ENCODE results near the gene NUBP2. TPM values are rescaled to one million over a fixed set of nuclear protein-coding genes. Genes with fewer than 3 reads are reported as not detected.

NUBP2 gene
- total RNA-seq, 2 experiments from 2014 or later, result 34.4 to 42.4 TPM

DNA sequence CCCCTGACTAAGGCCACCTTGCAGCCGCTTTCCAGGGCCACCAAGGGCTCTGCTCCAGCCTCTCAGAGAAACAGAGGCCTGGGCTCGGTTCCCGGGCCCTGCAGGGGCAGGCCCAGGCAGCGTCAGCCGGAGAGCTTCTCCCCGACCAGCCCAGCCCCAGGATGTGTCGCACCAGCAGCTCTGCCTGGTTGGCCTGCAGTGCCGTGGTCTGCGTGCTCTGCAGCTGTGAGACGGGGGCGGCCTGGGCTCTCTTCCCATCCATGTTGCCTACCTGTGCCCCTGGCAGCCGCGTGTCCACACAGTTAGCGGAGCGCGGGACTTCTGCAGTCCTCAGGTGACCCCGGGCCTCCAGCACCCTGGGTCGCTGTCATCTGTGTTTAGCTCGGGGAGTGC, 5.9 kb downstream of the NUBP2 start:
- no peak for ATAC-seq
- no peak for DNase-seq
- no peaks in the 10 kb centered on the region for H3K27me3 Mint-ChIP-seq
- CTCF ChIA-PET, result no interaction called here
- intact Hi-C loops (cut with DNase I, micrococcal nuclease), result no loop called here
- H3K4me3 Mint-ChIP-seq, result no peak overlapping the region
- no peak overlapping the region for H3K27ac Mint-ChIP-seq
- POLR2A ChIA-PET, result no interaction called here
- no peaks in the 10 kb centered on the region for H3K9me3 Mint-ChIP-seq (ENCODE audit: low read depth)
- peaks cover 8% of the 10 kb centered on the region for H3K4me1 Mint-ChIP-seq
- H3K36me3 Mint-ChIP-seq (ENCODE audit: low read depth), result peaks cover 5% of the 10 kb centered on the region

DNA sequence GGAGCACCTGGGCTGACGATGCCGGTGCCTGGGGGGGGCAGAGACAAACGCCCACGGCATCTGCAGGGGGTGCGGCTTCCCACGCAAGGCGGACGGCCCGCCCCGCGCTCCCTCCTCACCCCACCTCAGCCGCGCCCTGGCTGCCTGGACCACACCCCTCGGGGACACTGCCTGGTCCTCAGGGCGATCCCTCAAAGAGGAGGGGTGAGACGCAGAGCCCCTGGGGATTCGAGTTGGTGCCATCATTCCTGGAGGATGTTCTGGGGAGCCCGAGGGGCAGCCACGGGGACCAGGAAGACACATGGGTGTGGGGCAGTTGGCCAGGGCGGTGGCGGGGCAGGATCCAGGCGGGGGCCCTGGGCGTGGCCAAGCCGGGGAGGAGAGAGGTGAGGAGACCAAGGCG, 6.9 kb downstream of the NUBP2 start:
- no peak for ATAC-seq
- ChIA-PET CTCF (no interaction called here), POLR2A (no interaction called here)
- Mint-ChIP-seq H3K4me1 (peaks cover 4% of the 10 kb centered on the region), H3K36me3 (ENCODE audit: low read depth) (peaks cover 5% of the 10 kb centered on the region), H3K4me3 (no peak overlapping the region), H3K27me3 (no peaks in the 10 kb centered on the region), H3K27ac (no peak overlapping the region), H3K9me3 (ENCODE audit: low read depth) (no peaks in the 10 kb centered on the region)
- intact Hi-C loops (cut with DNase I, micrococcal nuclease), result no loop called here
- no peak for DNase-seq

DNA sequence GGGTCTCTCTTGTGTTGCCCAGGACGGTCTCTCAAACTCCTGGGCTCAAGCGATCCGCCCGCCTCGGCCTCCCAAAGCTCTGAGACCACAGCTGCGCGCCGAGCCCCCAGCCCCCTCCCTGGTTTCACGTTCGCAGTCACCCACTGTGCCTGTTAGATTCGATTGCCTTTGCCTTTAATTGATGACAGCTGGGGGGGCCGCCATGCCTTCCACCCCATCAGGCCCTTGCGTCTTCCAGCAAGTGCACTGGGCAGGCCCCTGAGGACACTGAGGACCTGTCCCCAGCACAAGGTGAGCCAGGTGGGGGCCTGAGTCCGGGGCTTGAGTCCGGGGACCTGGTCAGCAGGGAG, 7.5 kb downstream of the NUBP2 start:
- Mint-ChIP-seq H3K36me3 (ENCODE audit: low read depth) (peaks cover 5% of the 10 kb centered on the region), H3K9me3 (ENCODE audit: low read depth) (no peaks in the 10 kb centered on the region), H3K27me3 (no peaks in the 10 kb centered on the region), H3K4me3 (no peak overlapping the region), H3K27ac (no peak overlapping the region), H3K4me1 (peaks cover 2% of the 10 kb centered on the region)
- CTCF ChIA-PET, result no interaction called here
- no peak for ATAC-seq
- POLR2A ChIA-PET, result no interaction called here
- no peak for DNase-seq
- intact Hi-C loops (cut with DNase I, micrococcal nuclease), result no loop called here

DNA sequence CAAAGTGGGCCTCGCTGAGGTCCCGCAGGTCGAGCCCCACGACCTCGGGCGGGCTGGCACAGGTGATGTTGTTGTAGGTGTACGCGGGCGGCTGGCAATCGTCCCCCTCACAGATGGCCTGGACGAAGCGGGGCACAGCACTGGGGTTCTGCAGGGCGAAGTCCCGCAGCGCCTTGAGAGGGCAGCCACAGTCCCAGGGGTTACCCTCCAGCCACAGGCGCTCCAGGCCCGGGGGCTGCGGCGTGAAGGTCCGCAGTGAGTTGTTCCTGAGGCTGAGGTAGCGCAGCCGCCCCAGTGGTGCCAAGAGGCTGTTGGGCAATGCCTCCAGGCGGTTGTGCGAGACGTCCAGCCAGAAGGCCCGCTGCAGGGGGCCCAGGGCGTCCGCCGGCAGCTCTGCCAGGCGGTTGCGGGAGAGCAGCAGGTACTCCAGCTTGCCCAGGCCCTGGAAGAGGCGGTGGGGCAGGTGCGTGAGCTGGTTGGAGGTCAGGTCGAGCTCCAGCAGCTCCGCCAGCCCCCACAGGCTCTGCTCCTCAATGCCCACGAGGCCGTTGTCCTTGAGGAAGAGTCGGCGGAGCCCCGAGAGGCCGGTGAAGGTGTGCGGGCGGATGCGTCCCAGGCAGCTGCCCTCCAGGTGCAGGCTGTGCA, 8.0 kb downstream of the NUBP2 start:
- intact Hi-C loops (cut with DNase I, micrococcal nuclease), result no loop called here

DNA sequence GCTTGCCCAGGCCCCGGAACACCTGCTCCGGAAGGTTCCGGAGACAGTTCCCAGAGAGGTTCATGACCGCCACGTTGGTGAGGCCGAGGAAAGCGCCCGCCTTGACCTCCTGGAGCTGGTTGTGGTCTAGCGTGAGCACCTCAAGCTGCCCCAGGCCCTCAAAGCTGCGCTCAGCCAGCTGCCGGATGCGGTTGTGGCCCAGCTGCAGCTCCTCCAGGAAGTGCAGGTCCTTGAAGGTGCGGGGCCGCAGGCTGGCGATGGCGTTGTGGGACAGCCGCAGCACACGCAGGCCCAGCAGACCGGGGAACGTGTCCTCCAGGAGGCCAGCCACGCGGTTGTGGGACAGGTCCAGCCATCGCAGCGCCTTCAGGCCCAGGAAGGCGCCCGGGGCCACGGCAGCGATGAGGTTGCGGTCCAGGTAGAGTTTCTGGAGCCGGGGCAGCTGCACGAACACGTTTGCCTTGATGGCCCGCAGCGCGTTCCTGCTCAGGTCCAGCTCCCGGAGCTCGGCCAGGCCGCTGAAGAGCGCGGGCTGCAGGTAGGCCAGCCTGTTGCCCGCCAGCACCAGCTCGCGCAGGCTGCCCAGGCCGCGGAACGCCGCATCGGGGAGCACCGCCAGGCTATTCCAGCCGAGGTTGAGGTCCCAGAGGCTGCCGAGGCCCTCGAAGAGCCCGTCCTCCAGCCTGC, 8.6 kb downstream of the NUBP2 start:
- intact Hi-C loops (cut with DNase I, micrococcal nuclease), result no loop called here
- CTCF ChIA-PET, result no interaction called here
- Mint-ChIP-seq H3K4me3 (no peak overlapping the region), H3K27ac (no peak overlapping the region), H3K9me3 (ENCODE audit: low read depth) (no peaks in the 10 kb centered on the region), H3K36me3 (ENCODE audit: low read depth) (peaks cover 5% of the 10 kb centered on the region), H3K4me1 (no peaks in the 10 kb centered on the region), H3K27me3 (no peaks in the 10 kb centered on the region)
- POLR2A ChIA-PET, result interaction anchor here (1.2 kb wide), 1 partner anchor 8 kb away, joined by 3 read pairs; the partner anchor contains the start of gene NUBP2
- ATAC-seq (no peak), DNase-seq (no peak)

More for the DNA sequence above, 8.0 kb downstream of the NUBP2 start:
- H3K27me3 Mint-ChIP-seq, result no peaks in the 10 kb centered on the region
- H3K4me3 Mint-ChIP-seq, result no peak overlapping the region
- POLR2A ChIA-PET, result interaction anchor here (1.2 kb wide), 1 partner anchor 8 kb away, joined by 3 read pairs; the partner anchor contains the start of gene NUBP2
- H3K4me1 Mint-ChIP-seq, result no peaks in the 10 kb centered on the region
- no peaks in the 10 kb centered on the region for H3K9me3 Mint-ChIP-seq (ENCODE audit: low read depth)
- CTCF ChIA-PET, result no interaction called here
- peaks cover 5% of the 10 kb centered on the region for H3K36me3 Mint-ChIP-seq (ENCODE audit: low read depth)
- no peak for ATAC-seq
- DNase-seq, result no peak
- no peak overlapping the region for H3K27ac Mint-ChIP-seq

- H3K4me1 Mint-ChIP-seq, result no peaks in the 10 kb centered on the region
- POLR2A ChIA-PET, result no interaction called here
These were observed 9.4 kb downstream of the NUBP2 start for GRCh38 chr16:1791943-1792812.

DNA sequence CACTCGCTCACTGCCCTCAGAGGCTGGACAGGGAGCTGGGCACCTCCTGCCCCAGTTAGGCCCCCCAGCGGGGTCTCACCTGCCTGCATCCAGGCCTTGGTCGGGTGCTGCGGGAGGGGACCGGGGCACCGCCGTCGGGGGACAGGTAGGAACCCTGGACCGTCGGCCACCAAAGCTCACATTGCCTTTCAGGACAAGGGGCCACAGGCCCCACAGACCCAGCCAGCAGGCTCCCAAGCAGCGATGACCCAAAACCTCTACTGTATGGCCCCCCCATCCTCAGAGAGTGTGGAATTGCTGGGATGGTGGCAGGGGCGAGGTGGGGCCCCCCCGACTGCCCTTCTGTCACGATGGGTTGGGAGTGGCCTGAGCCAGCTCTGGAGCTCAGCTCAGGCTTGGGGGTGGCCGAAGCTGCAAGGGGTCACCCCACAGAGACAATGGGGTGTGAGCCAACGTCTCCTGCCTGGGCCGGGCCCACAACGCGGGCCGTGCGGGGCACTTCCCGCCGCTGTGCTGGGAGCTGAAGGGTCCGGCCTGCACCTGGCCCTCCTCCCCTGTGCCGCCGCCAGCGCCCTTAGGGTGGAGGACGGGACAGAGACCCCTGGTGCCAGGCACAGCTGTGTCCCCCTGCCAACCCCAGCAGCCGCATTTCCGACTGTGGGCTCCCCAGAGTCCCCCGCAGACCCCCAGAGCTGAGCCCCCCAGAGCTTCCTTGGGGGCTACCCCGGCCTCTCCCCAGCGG, 10.2 kb downstream of the NUBP2 start:
- ChIA-PET CTCF (no interaction called here), POLR2A (no interaction called here)
- DNase-seq (no peak), ATAC-seq (no peak)
- Mint-ChIP-seq H3K27me3 (no peaks in the 10 kb centered on the region), H3K27ac (no peak overlapping the region), H3K4me3 (no peak overlapping the region), H3K9me3 (ENCODE audit: low read depth) (peaks cover 2% of the 10 kb centered on the region), H3K4me1 (no peaks in the 10 kb centered on the region), H3K36me3 (ENCODE audit: low read depth) (peaks cover 12% of the 10 kb centered on the region)
- intact Hi-C loops (cut with DNase I, micrococcal nuclease), result no loop called here

More at GRCh38 chr16:1791943-1792812, 9.4 kb downstream of the NUBP2 start:
- no peaks in the 10 kb centered on the region for H3K27me3 Mint-ChIP-seq
- peaks cover 10% of the 10 kb centered on the region for H3K36me3 Mint-ChIP-seq (ENCODE audit: low read depth)
- no peak overlapping the region for H3K27ac Mint-ChIP-seq
- ATAC-seq (no peak), DNase-seq (no peak)
- H3K4me3 Mint-ChIP-seq, result no peak overlapping the region
- CTCF ChIA-PET, result no interaction called here
- peaks cover 1% of the 10 kb centered on the region for H3K9me3 Mint-ChIP-seq (ENCODE audit: low read depth)
- intact Hi-C loops (cut with DNase I, micrococcal nuclease), result no loop called here

DNA sequence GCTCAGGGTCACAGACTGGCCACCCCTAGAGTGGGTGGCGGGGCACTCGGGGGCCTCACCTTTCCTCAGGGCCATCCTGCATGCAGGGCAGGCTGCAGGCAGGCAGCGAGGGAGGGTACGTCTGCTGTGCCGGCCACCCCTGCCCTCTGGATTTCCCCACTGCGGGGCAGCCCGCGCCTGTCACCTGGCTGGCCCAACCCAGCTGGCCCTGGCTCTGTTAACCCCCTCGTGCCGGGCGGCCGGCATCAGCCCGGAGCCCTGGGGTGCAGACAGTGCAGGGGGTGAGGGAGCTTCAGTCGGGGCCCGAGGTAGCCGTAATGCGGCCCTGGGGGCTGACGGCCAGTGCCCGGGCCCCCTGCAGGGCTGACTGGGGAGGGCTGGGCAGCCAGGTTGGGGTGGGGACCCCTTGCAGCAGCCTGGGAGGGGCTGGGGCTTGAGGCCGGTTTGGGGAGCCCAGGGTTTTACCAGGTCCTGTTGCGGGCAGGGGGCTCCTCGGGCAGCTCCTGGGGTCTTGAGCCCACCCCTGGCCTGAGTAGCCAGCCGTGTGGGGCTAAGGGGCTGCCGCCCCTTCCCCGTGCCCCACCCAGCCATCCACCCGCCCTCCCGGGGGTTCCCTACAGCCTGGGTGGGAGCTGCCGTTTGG, 10.9 kb downstream of the NUBP2 start, which contains the start of gene IGFALS:
TSS of gene IGFALS (minus strand) at position 128 of the 643 bp plus-strand sequence. CDS start at position 75, 53 bp downstream.
- no peak within 1 kb of the TSS for H3K4me3 Mint-ChIP-seq
- ATAC-seq (no peak), DNase-seq (no peak)
- intact Hi-C loops (cut with DNase I, micrococcal nuclease), result no loop called here
- no peaks in the 10 kb centered on the region for H3K27me3 Mint-ChIP-seq
- peaks cover 12% of the 10 kb centered on the region for H3K36me3 Mint-ChIP-seq (ENCODE audit: low read depth)
- H3K27ac Mint-ChIP-seq, result no peak within 1 kb of the TSS
- no peaks in the 10 kb centered on the region for H3K4me1 Mint-ChIP-seq
- ChIA-PET POLR2A (no interaction called here), CTCF (no interaction called here)
- H3K9me3 Mint-ChIP-seq (ENCODE audit: low read depth), result peaks cover 2% of the 10 kb centered on the region

GRCh38 chr16:1794221-1794871, 11.6 kb downstream of the NUBP2 start:
- ATAC-seq (no peak), DNase-seq (no peak)
- Mint-ChIP-seq H3K4me3 (no peak overlapping the region), H3K27me3 (no peaks in the 10 kb centered on the region), H3K36me3 (ENCODE audit: low read depth) (peaks cover 12% of the 10 kb centered on the region), H3K27ac (no peak overlapping the region), H3K4me1 (no peaks in the 10 kb centered on the region), H3K9me3 (ENCODE audit: low read depth) (peaks cover 6% of the 10 kb centered on the region)
- intact Hi-C loops (cut with DNase I, micrococcal nuclease), result no loop called here
- ChIA-PET CTCF (no interaction called here), POLR2A (no interaction called here)

DNA sequence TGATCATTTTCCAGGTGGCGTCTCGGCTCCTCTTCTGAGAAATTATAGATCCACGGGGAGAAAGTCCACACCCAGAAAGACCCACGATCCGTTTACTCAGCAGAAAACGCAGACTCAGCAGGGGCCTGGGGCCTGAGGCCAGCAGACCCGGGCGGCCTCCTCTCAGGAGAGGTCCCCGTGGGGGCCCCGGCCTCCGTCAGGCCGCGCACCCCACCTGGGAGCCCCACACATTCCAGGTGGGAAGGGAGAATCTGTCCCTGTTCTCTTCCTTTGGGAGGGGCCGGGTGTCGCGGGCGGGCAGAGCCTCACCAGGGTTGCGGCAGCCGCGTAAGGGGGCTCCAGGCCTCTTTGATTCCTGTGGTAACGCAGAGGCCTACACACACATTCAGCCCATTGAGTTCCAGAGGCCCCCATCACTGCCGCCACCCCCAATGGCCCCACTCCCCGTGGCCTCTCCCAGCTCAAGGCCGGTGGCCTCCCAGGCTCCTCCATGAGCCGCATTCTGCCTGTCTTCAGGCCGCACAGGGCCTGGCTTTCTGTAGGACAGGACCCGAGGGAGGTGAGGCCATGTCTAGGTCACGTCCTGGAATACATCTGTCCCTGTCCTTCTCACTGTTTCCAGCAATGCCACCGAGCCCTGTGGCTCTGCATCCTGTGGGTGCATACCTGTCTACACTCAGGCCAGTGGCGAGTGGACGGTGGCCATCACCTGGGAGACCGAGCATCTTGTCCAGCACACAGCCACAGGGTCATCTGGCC, 12.3 kb downstream of the NUBP2 start:
- CTCF ChIA-PET, result no interaction called here
- H3K27me3 Mint-ChIP-seq, result no peaks in the 10 kb centered on the region
- peaks cover 20% of the 10 kb centered on the region for H3K36me3 Mint-ChIP-seq (ENCODE audit: low read depth)
- no peaks in the 10 kb centered on the region for H3K4me1 Mint-ChIP-seq
- intact Hi-C loops (cut with DNase I, micrococcal nuclease), result no loop called here
- DNase-seq (no peak), ATAC-seq (no peak)
- POLR2A ChIA-PET, result no interaction called here
- no peak overlapping the region for H3K4me3 Mint-ChIP-seq
- peaks cover 8% of the 10 kb centered on the region for H3K9me3 Mint-ChIP-seq (ENCODE audit: low read depth)
- H3K27ac Mint-ChIP-seq, result no peak overlapping the region
